Bronchial epithelial cell (primary cell): ENCODE measurements around the gene SEC23A. TPM values are rescaled to one million over a fixed set of nuclear protein-coding genes. Genes with fewer than 3 reads are reported as not detected.
"Not testable (repeated sequence)": the region's sequence is repeated elsewhere in the genome, so short reads cannot be mapped to it uniquely, and the experiment has no call there.

ENCODE experiments used
- DNase-seq: peaks from one replicate; pipeline ENCODE4 v3.0.0-alpha.2; 2010; ENCODE audit warnings: low read depth
- FAIRE-seq: peaks from 2 replicates; lab custom pipeline; 2011; peaks lifted over from hg19 to GRCh38; lab: Jason Lieb, UNC
- H3K27me3 ChIP-seq: 2 replicates; pipeline ENCODE4 v1.5.1; 2011; ENCODE audit warnings: low read length; ENCODE audit not compliant: control insufficient read depth, insufficient read depth
- H3K36me3 ChIP-seq: 2 replicates; pipeline ENCODE4 v1.5.1; 2011; ENCODE audit warnings: low read length; ENCODE audit not compliant: control insufficient read depth, insufficient read depth
- H3K4me3 ChIP-seq: 2 replicates; pipeline ENCODE4 v1.5.1; 2011; ENCODE audit warnings: mild to moderate bottlenecking, low read depth, low read length, control low read depth
- CTCF ChIP-seq: IDR thresholded peaks from 2 replicates; pipeline ENCODE4 v1.5.1; 2011; ENCODE audit warnings: mild to moderate bottlenecking, moderate library complexity, low read length, control low read depth, inconsistent platforms; ENCODE audit not compliant: insufficient read depth, severe bottlenecking
- total RNA-seq: library from RNA; depleted of rRNA; stranded (reverse); fragments of >200 nt; gene quantifications from 2 replicates; pipeline ENCODE4 v1.2.1, GENCODE V29; 2014

SEC23A gene
- 140 and 211 TPM in 2 replicates for total RNA-seq

- Histone ChIP-seq H3K36me3 (no peaks in the 10 kb centered on the region), H3K4me3 (peak within 1 kb of the TSS; percentile 68), H3K27me3 (no peaks in the 10 kb centered on the region)
- FAIRE-seq (no peak), DNase-seq (peak; percentile 64)
- no peak for TF ChIP-seq CTCF
Measured at GRCh38 chr14:39102969-39103957, at the start of gene SEC23A. Gene SEC23A (minus strand): TSS chr14:39103235. CDS start chr14:39096118, 7,117 bp downstream.

- DNase-seq (no peak), FAIRE-seq (no peak)
- Histone ChIP-seq H3K36me3 (no peaks in the 10 kb centered on the region), H3K4me3 (no peak overlapping the region), H3K27me3 (no peaks in the 10 kb centered on the region)
- no peak for TF ChIP-seq CTCF
Measured at GRCh38 chr14:39145266-39145966, 42.4 kb upstream of the SEC23A start.

GRCh38 chr14:39143226-39143625, 40.2 kb upstream of the SEC23A start:
- not testable (repeated sequence) for FAIRE-seq, H3K4me3 ChIP-seq, DNase-seq, H3K27me3 ChIP-seq, H3K36me3 ChIP-seq

DNA sequence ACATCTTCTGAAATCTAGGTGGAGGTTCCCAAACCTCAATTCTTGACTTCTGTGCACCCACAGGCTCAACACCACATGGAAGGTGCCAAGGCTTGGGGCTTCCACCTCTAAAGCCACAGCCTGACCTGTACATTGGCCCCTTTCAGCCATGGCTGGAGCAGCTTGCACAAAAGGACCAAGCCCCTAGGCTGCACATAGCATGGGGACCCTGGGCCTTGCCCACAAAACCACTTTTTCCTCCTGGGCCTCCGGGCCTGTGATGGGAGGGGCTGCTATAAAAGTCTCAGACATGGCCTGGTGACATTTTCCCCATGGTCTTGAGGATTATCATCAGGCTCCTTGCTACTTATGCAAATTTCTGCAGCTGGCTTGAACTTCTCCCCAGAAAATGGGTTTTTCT, 38.6 kb upstream of the SEC23A start:
- not testable (repeated sequence) for FAIRE-seq, DNase-seq, H3K4me3 ChIP-seq, H3K36me3 ChIP-seq, H3K27me3 ChIP-seq

GRCh38 chr14:39140170-39140569, 37.1 kb upstream of the SEC23A start:
- TF ChIP-seq CTCF: no peak
- FAIRE-seq: no peak
- Histone ChIP-seq H3K4me3 (no peak overlapping the region), H3K36me3 (no peaks in the 10 kb centered on the region), H3K27me3 (no peaks in the 10 kb centered on the region)
- DNase-seq: no peak

DNA sequence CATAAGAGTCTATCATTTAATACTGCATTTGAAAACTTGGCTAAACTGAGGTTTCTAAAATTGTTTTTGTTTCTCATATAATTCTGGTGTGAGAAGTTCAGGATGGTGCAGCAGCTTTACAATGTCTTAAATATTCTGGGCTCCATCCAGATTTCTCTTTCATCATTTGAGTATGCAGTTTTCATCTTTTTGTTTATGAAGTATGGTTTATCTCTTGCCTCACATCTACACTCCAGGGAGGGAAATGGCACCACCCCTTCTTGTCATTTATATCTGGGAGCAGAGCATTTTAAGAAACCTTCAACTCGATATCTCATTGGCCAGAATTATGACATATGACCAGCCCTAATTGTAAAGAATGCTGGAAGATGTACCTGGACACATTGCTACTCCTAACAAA, 35.4 kb upstream of the SEC23A start:
- H3K4me3 ChIP-seq: no peak overlapping the region
- no peak for TF ChIP-seq CTCF
- FAIRE-seq (no peak), DNase-seq (no peak)
- no peaks in the 10 kb centered on the region for H3K27me3 ChIP-seq
- no peaks in the 10 kb centered on the region for H3K36me3 ChIP-seq

- not testable (repeated sequence) for DNase-seq, H3K36me3 ChIP-seq, H3K27me3 ChIP-seq, H3K4me3 ChIP-seq, FAIRE-seq
Measured at GRCh38 chr14:39137835-39138234, 34.8 kb upstream of the SEC23A start.
